ENCODE data around the gene AAK1.
A peak's percentile ranks its signal among the peaks of the same experiment; 100 is the strongest.
"Not testable (repeated sequence)": the region's sequence is repeated elsewhere in the genome, so short reads cannot be mapped to it uniquely, and the experiment has no call there.

The AAK1 gene

DNA sequence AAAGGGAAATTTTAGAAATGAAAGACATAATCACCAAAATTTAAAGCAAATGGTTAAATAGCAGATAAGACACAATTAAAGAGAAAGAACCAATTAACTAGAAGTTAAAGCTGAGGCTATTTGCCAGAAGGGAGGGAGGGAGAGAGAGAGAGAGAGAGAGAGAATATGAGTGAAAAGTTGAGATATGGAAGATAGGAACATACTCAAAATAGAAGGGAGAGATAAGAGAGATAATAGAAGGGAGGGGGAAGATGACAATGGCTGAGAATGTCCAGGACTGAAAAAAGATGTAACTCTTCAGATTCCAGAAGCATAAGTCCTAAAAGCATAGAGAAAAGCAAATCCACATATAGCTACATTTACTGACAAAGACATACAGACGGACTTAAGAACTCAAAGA, 17.1 kb upstream of the AAK1 start:
- no peak for DNase-seq

DNA sequence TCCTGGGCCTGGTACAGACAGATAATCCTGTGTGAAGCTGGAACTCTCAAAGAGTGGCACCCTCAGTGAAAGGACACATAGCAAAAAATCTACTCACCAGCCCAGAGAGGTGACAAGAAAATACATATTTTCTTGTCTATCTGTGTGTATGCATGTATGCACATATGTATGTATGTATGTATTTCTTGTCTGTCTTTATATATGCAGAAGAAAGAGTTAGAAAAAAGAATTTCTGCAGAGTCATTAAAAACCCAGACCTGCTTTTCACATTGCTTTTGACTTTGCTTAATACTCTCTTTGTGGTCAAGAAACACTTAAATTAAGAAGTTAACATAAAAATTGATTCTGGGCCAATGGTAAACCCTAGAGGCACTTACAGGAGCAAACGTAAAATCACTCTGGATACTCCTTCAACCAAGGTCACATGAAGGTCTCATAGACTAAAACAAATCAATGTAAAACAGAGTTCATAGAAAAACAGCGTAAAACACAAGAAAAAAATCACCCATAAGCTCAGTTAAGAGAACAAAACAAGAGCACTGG, 16.5 kb upstream of the AAK1 start:
- DNase-seq, result no peak

DNA sequence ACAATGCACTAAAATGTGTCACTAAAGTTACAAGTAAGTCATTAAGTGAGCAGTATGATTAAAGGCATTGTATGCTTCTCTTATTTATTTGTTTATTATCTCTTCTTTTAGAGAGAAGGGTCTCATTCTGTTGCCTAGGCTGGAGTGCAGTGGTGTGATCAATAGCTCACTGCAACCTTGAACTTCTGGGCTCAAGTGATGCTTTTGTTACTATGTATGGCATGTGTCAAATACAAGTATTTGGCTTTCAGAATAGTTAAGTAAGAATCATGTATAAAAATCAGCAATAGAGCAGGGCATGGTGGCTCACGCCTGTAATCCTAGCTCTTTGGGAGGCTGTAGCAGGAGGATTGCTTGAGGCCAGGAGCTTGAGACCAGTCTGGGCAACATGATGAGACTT, 15.8 kb upstream of the AAK1 start:
- DNase-seq, result no peak

DNA sequence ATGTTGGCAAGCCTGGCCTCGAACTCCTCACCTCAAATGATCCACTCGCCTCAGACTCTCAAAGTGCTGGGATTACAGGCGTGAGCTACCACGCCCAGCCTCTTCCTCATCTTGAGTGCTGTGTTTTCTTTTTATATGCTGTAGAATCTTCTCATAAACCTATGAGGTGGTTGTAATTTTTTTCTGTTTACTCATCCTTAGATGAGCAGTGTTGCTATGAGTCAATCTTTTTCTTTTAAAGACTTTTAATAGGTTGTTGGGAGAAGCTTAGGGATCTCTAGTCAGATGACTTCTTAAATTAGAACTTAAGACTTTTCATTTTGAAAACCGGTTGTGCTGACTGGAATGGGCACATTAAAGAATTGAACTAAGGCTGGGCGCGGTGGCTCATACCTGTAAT, 8.7 kb upstream of the AAK1 start:
- no peak for DNase-seq

DNA sequence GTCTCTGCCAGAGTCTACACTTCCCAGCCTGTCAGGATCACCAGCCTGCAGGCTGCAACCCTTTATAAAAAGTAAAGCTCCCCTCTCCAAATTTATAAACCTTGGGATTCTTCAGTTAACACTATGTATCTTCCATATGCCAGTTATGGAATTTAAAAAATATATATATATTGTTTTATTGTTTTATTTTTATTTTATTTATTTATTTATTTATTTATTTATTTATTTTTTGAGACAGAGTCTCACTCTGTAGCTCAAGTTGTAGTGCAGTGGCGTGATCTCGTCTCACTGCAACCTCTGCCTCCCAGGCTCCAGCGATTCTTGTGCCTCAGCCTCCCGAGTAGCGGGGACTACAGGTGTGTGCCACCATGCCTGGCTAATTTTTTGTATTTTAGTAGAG, 3.7 kb upstream of the AAK1 start:
- DNase-seq, result not testable (repeated sequence)

DNA sequence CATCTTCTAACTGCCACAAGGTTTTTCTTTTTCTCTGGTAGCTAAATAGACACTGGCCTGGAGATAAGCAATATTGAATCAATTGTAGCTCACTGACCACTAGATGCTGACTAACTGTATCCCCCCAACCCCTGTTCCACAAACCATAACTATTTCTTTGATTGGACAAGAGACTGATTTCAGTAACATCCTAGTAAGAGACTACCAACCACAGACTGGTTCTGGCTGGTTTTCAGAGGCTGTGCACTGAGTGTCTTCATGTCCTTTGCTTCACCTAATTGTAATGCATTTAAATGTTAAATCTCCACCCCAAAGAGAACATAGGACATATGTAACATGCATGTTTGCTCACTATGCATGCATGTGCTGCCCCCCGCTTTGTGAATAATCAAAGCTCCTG, 3.2 kb upstream of the AAK1 start:
- DNase-seq, result no peak

DNA sequence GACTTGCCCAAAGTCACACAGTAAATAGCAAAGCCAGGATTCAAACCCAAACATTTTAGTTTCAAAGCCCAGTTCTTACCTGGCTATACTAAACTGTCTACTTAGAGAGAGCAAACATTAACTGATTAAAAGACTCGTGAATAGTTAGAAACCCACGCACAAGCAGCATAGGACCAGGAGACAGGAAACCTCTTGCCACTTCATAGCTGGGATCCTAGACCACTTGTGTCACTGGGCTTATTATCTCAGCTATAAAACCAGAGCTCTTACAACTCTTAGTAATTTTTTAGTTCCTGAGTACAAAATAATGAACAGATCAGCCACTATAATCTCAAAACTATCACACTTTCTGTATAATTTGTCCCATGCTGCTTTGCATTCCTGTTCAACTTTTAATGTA, 2.4 kb upstream of the AAK1 start:
- DNase-seq, result no peak

DNA sequence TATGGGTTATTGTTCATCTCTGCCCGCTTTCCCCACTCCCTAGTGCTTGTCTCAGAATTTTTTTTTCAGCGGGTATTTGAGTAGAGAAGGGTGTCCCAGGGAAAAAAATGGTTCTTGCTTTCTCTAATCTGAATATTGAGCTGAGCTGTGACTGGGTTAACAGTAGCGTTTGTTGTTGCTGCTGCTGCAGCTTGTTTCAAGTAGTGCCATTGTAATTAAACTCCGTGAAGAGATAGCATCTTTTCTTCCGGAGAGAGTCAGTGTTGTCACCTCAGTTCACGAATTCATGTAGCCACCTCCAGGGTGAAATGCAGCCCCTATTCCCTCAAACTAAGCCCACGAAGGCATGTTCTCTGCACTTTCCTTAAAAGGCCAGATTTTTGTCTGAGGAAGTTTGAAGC, 1.5 kb upstream of the AAK1 start:
- DNase-seq, result peak; percentile 22

DNA sequence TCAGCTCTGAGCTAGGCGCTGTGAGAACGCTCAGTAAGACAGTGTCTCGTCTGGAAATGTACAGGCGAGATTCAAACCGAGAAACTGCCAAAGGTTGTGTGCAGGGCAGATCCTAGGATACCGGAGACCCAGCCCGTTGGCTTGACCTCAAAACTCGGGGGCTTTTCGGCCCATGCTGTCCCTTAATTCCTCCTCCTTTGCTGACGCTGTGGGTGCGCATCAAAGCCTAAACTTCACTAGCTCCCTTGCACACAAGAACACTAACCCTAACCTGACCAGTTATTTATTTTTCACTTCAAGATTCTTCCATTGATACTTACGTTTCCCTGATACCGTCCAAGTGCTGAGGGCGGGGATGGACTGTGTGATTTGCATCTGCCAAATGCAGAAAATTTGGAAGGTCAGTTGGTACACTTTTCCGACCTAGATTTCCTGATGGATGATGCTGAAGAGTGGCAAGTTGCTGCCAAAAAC, 1.0 kb upstream of the AAK1 start:
- no peak for DNase-seq

DNA sequence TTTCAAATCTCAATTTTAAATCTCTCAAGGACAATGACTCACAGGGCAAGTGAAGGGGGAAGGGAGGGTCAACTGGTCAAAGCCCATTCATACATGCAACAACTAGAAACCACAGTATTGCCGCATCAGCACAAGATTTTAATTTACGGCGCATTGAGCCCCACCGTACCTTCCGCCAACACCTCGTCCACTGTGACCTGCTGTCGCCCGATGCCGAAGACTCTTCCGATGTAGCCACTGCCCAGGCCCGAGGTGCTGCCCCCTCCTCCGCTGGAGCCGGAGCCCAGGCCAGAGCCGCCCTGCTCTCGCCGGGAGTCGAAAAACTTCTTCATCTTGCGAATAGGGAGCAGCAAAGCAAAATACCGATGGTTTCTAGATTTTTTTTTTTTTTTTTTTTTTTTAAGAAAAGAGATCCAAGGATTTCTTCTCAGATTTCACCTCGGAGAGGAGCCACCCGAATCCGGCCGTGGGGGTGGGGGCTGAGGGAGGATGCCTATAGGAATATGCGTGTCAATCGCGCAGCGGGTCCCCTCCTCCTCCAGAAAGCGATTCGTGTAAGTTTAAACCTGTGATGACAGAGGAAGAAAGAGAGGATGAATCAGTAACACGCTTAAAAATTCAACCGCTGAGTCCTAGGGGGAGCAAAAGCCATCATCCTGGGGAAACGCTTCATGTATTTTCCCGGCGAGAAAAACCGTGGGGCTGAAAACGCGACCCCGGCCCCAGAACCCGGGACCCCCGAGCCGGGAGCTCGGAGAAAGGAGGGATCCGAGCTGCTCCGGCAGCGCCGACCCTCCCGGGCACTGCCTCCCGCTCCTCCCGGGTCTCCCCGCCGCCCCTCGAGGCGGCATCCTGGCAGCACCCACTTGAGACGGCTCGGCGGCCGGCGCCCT, 584 bp downstream of the AAK1 start:
- peak; percentile 95 for DNase-seq

DNA sequence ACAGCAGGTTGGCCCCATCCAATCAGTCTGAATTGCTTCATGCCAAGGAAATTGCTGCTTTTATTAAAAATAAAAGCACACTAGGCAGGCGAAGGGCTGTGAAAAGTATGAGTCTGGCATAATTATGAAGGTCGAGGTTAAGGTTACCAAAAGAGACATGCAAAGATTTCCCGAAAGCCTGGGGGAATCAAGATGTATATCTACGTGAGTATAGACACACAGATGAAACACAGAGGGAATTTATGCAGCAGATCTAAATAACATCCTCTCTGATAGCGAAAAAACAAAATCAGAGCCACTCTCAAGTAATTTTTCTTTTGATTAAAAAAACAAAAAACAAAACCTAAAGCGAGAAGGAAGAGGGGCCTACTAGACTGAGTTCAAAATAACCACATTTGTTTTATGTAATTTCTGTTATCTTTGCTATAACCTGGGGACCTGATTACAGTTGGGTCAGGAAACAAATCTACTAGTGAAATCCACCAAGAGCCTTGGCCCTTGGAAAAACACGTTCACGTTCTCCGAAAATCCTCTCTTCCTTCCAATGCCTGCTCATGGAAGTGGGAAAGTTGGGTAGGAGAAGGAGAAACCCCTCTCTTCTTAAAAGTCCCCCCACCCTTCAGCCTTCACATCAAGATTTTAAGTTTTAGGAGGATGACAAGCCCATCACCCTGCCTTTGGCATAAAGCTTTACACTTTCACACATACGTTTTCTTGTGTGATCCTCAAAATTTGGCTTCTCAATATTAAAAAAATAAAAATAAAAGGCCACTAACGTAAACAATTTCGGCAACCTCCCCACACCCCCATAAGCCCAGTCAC, 1.4 kb downstream of the AAK1 start:
- peak; percentile 19 for DNase-seq

DNA sequence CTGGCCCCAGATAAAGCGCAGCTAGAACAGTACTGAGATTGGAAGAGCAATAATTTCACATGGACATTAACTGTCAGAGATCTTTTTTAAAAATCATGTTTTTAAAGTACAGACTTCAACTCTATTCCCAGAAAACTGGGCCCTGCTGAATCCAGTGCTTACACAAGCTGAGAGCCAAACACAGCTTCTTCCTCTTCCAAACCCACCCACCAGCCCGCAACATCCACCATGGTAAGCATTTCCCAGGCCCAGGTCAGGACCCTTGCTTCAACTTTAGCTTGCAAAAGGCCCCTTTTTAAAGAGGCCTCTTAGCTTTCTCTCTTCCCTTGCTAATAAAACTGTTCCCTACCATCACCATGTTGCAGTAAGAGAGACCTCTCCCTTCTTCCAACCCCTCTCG, 2.1 kb downstream of the AAK1 start:
- DNase-seq, result no peak

DNA sequence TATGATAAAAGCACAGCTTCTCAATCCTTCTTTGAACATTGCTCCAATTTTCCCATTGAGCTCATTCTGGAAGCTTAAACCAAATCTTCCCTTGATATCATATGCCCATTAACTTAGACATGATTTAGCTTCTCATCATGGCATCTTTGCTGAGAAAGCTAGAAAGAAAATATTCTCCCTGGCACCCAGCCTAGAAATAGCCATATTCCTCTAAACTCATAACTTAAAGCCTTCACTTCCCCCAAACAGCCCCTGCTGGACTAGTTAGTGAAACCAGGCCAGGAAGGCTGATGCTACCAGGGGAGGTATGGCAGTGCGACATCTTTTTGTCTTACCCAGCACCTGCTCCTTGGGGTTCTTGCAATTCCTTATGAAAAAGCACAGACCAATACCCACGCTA, 4.3 kb downstream of the AAK1 start:
- DNase-seq, result no peak

DNA sequence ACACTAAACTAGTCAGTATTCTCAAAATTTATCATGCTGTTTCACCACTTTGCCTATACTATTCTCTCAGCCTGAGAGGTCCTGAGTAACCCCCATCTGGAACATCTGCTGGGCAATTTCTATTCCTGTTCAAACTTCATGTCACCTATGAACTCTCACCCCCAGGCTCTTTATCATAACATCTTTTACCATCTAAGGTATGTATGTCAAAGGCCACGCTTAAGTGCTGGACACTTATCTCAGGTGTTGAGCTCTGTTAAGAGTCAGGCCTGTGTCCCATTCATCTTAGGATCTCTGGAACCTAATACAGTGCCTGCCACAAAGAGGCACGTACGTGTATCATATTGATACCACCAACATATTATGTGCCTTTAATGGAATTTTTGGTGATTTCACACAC, 4.9 kb downstream of the AAK1 start:
- DNase-seq, result no peak

DNA sequence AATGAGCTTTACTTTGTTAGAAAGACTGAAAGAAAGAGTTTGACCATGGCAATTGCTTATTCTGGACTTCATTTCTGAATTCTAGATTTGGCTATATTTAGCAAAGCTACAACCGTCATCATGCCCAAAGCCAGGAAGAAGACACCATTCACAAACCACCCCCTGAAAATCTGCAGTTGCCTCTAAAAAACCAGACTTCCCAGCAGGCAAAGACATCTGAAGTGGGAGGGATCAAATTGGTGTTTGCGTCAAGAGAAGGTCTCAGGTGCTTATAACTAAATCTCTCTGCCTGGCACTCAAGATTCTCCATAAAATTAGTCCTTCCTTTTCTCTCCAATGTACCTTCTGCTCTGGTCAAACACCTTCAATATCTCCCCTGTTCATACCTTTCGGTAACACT, 5.6 kb downstream of the AAK1 start:
- no peak for DNase-seq

DNA sequence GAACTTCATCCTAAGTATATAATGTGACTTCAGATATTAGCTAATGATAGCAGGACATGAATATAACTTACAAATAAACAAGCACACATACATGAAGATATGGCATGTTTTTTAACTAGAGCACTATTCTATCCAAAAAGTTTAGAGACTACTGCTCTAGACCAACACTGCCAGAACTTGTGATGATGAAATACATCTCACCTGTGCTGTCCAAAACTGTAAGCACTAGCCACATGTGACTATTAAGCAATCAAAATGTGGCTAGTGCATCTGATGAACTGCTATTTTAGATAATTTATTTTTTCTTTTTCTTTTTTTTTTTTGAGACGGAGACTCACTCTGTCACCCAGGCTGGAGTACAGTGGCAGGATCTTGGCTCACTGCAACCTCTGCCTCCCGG, 7.1 kb downstream of the AAK1 start:
- DNase-seq, result no peak

DNA sequence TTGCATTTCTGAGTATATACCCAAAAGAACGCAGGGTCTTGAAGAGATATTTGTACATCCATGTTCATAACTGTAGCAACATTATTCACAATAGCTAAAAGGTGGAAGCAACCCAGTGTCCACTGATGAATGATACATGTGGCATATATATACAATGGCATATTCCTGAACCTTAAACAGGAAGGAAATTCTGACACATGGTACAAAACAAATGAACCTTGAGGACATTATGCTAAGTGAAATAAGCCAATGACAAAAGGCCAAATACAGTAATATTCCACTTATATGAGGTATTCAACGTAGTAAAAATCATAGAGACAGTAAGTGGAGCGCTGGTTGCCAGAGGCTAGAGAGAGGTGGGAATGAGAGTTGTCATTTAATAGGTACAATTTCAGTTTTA, 8.1 kb downstream of the AAK1 start:
- no peak for DNase-seq

DNA sequence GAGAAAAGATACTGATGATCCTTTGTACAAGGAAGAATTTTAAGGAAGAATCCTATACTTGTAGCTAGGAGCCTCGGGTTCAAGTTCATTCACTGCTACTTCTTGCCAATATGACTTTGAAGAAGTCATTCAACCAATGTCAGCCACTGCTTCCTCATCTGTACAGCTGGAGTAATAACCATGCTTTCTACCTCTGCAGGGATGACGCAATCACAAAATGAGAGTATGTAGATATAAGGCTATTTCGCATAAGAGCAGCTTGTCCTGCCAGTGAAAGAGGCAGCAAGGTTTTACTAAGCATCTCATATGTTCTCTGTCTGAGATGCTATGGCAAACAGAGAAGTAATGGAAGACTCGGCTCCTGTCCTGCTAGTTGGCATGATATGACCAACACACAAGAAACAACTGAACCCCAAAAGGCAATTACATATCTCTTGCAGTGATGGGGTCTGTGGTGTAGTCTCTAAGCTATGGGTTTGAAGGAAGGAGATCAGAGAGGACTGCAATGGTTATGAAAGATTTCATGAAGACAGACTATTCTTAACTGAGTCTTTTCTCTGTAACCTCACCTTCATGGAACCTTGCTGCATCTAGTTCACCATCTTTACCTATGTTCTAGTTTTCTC, 9.2 kb downstream of the AAK1 start:
- no peak for DNase-seq

DNA sequence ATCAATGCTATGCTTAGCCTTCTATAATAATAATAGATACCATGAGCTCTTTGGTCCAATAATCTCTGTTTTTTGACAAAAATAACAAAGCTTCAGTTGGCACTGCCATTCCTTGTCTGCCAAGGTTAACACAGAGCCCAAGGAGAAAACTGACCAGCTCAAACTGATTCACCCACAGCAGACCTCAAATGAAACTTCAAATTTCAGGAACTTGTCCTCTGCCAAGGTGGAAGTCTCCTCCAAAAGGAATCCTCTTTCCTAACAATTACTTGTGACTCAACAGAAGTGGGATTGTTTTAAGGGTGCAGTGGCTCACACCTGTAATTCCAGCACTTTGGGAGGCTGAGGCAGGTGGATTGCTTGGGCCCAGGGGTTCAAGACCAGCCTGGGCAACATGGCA, 12.1 kb downstream of the AAK1 start:
- no peak for DNase-seq

DNA sequence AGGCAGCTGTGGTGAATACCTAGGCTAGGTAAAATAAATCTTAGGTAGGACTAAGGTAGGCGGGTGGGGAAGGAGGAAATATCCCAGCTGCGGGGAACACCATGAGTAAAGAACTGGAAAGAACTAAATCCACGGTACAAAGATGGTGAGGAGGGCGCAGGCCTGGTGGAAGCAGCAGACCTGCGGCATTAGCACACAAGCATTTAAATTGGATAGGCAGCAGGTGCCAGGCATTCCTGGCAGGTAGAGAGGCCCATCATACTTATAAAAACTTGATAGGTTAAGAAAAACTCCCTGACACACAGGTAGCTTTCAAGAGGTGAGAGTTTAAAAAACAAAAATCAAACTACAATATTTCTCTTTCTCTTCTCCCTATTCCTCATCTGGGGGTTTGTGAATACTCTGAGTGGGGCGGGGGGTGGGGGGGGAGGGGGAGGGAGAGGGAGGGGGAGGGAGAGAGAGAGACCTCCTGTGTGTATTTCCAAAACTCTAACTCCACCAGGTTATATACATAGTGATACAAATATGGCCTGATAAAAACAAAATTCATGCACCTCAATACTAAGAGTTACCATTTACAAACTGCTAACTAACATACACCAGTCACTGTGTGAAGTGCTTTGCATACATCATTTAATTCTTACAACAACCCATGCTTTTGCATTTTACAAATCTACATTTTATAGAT, 13.5 kb downstream of the AAK1 start:
- no peak for DNase-seq

DNA sequence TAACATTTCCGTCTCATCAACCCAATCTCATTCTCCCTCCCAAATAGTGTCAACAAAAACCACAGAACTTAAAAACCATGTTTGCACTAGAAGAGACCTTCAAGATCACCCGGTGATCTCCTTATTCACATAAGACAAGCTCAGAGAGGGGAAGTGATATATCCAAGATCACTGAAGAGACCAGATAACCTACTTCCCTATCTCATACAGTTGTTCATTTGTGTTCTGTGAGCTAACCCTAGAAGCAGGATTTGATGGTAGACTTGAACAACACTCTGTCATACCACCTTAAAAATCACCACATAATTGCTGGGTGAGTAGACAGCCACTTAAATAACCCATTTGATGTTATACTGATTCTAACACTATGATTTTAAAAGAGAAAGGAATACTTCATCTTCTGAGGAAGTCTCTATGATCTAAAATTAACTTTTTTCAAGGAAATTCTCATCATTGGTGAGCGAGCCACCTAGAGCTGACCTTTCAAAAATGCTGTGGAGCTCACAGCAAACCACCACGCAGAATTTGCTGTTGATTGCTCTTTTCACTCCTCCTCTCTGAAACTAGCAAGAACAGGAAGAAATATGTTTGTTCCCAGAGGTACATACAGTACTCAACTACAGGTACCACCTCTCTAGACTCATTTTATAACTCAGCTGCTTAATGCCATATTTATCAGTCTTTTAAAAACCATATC, 15.1 kb downstream of the AAK1 start:
- no peak for DNase-seq
